ENCODE measurements around the gene HENMT1.
"Not testable (repeated sequence)": the region's sequence is repeated elsewhere in the genome, so short reads cannot be mapped to it uniquely, and the experiment has no call there.

The HENMT1 gene

DNA sequence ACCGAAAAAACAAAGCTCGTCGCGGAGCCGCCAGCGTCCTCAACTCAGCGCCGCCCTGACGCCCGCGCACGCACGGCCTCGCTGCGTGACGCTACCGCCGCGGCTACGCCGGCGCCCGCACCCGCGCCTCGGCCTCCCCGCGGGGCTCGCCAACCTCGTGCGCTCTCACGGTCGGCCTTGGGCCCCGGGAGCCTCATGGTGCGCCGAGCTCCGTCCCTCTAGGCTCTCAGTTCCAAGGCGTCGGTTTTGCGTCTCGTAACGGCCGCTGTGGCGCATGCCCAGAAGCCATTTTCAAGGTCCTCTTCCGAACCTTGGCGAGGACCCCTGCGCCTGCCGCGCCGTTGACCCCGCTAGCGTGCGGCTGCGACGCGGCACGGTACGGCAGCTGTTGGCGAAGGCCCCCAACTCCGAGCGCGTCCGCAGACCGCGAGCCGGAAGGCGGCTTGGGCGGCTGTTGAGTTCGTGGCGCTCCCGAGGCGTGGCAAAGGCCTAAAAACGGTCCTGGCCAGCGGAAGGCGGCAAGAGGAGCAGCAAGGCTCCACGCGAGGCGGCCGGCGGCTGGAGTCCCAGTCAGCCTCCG lies at the start of gene HENMT1:
HENMT1 (minus strand) TSS at position 64 of the 580 bp plus-strand sequence. CDS start 1,209 bp downstream, outside the sequence.
- DNase-seq: no peak

DNA sequence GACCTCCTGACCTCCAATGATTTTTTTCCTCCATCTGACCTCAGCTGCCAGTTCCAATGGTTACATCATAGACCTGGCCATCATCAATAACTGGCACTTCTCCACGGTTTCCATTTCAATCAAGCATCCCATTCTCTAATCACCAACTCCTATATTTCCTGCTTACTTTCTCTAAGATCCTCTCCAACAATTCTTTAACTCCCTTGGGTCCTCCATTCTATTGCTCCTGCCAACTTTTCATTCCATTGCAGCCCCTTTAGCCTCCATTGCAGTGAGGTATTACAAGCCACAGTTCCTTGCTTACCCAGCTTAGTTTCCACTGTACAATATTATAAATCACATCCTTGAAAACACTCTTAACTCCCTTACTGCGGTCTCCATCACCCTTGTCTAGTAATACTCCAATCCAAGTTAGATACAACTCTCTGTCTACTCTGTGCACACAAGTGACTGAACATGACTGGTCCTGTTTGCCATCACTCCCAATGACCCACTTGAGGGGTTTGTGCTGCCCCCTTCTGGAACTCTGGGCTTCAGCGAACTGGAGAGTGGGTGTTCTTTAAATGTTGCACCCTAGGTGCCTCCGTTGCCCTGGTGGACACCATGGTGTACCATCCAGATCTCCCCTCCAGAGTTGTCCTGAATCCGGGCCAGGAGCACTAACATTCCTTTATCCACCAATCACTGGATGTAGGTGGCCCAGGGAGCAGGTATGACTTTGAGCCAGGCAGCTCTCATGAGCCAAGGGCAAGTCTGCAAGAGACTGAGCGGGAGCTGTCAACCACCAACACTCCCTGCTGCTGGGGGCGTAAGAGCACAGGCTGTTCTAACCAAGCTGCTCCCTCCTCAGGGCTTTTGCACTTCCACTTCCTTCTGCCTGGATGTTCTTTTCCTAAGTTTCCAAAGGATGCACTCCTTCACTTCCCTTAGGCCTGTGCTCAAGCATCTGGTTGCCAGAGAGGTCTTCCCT lies 48.1 kb upstream of the HENMT1 start:
- no peak for DNase-seq

DNA sequence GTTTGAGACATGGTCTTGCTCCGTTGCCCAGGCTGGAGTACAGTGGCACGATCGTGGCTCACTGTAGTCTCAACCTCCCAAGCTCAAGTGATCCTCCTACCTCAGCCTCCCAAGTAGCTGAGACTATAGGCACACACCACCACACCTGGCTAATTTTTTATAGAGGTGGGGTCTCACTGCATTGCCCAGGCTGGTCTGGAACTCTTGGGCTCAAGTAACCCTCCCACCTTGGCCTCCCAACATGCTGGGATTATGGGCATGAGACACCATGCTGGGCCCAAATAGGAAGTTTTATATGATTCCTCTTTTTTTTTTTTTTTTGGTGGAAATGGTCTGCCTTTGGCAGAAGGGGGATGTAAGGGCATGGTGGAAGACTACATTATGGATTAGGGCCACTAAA lies 45.8 kb upstream of the HENMT1 start:
- no peak for DNase-seq

DNA sequence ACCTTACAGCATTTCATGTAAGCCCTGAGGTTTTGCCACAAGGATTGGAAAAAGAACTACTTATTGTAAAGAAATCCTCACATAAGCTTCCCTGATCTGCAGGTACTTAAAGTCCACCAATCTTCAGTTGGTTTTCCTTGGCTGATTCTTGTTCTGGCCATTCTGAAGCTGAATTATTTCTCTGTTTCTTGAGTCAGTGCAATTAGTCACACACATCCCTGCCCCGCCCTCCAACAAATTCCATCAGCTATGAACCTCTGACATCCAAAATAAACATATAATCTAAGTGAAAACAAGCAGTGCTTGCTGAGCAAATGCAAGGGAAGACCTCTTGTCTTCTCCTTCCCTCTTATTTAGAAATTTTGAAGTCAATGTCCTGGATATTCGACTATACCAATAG lies 43.6 kb upstream of the HENMT1 start:
- no peak for DNase-seq

DNA sequence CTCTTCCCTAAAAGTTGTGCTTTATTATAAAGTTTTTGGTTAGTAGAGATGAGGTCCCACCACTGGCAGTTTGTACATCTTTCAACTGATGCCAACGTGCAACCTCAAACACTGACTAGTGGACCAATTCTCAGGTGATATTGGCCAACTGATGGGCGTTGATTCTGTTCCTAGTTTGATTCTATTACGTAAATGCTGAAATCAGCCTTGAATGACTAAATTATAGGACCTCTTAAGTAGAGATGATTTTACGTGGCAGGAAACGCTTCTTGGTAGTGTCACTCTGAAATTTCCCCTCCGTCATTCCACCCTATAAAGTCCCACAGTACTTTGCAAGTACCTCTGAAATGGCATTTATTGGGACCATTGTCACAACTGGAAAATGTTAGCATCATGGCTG lies 43.0 kb upstream of the HENMT1 start:
- no peak for DNase-seq

DNA sequence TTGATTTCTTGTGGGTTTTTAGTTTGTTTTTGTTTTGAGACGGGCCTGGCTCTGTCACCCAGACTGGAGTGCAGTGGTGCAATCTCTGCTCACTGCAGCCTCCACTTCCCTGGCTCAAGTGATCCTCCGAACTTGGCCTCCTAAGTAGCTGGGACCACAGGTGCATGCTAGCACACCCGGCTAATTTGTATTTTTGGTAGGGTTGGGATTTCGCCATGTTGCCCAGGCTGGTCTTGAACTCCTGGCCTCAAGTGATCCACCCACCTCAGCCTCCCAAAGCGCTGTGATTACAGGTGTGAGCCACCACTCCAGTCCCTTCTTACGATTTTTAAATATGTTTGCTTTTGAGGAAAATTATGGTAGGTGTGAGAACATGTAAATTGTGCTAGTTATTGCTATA lies 41.2 kb upstream of the HENMT1 start:
- not testable (repeated sequence) for DNase-seq

DNA sequence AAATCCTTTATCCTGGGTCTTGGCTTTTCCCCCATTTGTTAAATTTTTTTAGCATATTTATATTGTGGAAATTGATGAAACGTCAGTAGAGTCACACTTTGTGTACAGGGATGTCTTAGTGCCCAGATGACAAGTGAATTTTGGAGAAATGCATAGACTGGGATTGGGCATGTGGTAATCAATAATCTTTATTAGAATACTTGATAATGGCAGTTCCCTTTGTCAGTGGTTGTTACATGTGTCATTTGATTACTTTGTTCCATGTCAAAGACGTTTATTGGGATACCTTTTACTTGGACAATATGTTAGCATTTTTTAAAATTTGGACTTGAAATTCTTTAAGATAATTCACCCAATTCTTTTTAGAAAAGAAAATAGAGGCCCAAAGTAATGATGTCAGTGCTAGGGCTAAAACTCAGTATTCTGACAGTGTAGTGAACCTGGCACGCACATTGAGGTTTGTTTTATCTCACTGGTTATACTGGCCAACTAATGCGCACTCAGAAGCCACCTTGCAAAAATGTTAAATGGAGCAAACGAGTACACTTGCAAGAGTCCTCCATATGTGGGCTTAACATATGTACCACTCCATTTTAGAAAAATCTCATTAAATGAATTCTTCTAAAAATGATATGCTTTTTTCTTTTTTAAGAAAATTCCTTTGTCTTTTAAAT lies 40.4 kb upstream of the HENMT1 start:
- no peak for DNase-seq

DNA sequence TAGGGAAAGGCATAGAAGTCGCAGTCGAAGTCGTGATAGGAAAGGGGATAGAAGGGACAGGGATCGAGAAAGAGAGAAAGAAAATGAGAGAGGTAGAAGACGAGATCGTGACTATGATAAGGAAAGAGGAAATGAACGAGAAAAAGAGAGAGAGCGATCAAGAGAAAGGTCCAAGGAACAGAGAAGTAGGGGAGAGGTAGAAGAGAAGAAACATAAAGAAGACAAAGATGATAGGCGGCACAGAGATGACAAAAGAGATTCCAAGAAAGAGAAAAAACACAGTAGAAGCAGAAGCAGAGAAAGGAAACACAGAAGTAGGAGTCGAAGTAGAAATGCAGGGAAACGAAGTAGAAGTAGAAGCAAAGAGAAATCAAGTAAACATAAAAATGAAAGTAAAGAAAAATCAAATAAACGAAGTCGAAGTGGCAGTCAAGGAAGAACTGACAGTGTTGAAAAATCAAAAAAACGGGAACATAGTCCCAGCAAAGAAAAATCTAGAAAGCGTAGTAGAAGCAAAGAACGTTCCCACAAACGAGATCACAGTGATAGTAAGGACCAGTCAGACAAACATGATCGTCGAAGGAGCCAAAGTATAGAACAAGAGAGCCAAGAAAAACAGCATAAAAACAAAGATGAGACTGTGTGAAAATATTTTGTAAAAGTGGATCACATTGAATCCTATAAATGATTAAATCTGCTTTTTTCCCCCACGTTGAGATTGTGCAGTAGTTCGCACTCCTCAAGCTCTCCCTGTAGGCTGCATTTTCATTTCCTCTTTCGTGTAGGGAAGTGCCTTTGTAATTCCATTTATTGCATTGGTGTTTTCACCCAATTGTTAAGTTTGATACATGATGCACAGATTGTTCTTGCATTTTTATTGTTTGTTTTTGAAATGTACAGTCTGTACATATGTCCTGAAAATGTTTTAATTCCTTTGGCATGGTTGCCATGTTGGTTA lies 38.8 kb upstream of the HENMT1 start:
- DNase-seq: no peak

DNA sequence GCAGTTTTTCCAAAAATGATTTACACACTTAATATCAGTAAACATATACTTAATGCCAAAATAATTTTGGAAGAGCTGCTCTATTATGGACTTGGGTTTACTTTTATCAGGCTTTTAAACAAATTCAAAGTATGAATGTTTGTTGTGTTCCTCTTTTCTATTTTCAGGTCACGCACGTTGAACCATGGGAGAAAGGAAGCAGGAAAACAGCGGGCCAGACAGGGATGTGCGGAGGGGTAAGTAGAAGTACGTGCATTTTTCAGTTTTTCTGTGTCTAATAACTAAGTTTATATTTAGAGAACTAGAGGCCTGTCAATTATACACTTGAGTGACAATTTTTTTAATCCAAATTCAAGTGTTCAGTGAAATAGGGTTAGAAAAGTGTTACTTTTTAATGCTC lies 34.6 kb upstream of the HENMT1 start:
- DNase-seq: no peak

DNA sequence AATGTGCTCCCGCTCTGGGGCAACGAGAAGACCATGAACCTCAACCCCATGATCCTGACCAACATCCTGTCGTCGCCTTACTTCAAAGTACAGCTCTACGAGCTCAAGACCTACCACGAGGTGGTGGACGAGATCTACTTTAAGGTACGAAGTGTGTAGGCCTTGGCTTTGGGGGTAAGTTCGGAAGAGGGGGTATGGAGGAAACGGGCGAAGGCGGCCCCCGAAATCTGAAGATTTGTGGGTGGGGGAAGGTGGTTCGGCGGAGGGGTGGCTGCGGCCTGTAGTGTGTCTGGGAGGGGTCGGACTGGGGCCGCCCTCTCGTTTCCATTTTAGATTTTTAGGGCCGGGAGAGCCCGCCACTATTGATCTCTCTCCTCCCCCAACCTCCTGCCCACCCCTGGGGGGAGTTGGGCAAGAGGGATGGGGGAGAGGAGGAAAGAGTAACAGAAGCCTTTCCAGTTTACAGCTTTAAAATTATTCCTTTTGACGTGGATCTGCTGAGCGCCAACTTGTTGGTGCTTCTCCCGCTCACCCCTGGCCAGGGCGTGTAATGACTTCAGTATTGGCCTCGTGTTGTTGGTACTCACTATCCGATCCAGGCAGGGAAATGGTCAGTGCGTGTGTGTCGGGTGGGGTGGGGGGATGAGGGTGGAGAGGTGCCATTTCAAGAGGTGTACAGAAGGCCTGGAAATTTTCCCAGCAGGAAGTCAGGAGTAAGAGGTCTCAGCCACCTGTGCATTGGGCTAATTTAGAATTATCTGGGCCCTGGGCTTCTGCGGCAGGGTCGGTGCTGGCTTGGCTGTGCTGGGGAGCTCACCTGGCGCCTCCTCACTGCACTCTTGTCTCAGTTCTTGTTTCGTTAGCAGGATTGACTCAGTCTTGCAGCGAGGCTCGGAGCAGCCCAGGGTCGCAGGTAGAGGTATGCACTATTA lies 32.1 kb upstream of the HENMT1 start:
- no peak for DNase-seq

DNA sequence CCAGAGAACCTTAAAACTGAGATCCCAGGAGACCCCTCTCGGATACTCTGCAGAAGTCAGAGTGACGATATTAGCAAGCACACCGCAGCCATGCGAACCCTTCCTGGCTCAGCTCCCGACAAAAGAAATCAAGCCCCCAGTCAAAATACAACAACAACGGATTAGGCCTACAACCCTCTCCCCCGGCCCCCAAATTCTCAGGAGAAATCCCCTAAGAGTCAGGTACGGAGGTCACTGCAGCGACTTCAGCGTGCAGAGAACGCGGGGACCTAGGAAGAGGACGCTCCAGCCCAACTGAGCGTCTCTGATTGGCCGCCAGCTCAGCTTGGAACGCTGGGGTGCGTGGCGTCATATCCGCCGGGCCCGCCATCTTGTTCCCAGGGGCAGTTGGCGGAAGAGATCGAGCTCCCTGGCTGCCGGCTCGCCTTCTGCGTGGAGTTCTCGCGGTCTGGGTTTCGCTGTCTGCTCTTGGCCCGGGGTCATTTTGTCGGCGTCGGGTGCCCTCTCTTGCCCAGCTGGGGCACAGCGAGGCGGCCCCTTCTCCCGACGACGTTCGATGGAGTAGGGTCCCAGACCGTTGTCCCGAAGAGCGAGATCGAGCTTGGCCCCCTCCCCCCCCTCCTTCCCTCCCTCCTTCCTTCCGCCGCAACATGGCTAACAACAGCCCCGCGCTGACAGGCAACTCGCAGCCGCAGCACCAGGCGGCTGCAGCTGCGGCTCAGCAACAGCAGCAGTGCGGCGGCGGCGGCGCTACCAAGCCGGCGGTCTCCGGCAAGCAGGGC lies 31.2 kb upstream of the HENMT1 start, which contains the start of gene PRPF38B:
PRPF38B (plus strand) TSS at position 369 of the 782 bp plus-strand sequence; CDS start at position 651, 282 bp downstream.
- DNase-seq: no peak

DNA sequence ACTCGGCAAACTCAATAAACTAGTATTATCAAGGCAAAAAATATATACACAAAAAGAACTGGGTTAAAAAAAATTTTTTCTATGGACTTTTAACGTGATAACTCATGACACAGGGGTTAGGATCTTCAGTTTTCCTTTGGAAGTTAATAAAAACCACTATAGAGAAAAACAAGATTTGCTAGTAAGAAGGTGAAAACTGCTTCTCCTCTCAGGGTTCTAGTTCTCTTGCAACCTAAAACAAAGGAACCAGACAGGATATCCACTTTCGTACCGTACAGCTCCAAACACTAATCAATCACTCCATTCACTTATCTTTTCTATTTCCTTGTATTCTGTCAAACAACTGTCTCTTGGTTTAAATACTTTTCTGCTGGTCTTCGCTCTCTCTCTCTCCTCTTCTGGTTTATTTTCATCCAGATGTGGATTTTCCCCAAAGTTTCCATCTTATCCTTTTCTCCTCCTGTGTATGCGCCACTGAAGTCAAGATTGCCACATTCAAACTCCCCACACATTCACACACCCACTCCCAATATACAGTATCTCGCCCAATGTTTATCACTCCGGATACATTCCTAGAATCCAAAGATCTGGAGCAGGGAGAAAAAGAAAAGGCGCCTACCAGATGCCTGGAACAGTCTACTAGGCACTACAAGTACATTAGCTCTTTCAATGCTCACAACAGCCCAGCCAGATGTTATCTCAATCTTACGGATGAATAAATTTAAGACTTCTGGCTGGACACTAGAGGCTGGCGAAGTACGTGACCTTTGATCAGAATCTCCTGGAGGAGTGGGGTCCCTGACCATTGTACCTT lies 30.4 kb upstream of the HENMT1 start:
- no peak for DNase-seq

DNA sequence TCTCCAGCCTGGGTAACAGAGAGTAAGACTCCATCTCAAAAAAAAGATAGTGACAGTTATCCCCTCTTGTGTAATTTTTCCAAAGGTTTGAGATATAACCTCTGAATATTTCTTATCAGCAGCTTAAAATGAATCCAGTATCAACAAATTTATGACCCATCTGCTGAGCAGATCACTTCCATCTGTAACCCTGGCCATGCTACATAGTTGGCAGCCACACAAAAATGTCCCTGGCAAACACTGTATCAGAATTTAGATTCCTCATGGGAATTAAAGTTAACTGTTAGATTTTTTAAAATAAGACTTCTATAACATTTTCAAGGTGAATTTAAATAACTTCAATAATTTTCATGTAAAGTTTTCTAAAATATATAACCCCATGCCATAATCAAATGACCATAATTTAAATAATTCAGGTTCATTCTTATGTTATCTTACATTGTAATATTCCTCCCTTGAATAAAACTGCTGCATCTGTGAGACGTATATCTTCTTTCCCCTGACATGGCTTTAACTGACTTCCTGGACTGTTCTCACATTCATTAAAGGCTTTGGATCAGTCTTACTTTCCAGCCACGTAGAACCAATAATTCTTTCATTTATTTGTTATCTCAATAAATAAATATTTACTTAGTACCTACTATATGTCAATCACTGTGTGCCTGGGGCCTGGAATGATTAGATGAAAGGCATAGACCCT lies 25.9 kb upstream of the HENMT1 start:
- no peak for DNase-seq

DNA sequence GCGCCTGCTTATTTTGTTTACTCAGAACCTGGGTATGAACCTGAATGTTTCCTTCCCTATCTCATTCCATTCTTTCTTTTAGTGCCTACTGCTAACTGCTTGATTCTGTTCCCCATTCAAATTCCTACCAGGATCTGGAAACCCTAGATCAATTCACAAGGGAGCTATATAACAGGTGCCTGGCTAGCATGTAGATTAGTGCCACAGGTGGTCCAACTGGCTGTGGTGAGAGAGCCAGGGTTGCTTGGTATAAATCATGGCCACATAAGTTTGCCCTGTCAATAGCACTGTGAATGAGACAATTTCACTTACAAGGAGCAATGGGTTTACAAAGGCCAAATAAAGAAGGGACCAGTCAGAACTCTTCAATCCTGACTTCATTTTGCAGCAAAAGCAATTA lies 24.6 kb upstream of the HENMT1 start:
- no peak for DNase-seq

DNA sequence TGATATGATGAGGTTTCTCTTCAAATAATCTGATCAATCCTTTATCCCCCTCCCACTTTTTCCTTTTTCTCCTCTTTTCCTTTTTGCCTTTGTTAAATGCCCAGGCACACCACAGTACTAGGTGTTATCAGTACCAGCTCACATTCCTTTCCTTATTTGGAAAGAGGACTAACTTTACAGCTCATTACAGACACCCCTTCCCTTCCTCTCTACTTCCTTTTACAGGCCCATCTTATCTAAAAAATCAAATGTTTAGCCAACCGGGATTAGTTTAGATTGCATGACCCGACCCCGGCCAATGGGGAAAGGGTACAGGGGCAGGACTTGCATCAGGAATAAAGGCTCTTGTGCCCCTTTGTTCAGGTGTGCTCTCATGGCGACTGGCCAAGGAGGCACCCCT lies 20.8 kb upstream of the HENMT1 start:
- not testable (repeated sequence) for DNase-seq

DNA sequence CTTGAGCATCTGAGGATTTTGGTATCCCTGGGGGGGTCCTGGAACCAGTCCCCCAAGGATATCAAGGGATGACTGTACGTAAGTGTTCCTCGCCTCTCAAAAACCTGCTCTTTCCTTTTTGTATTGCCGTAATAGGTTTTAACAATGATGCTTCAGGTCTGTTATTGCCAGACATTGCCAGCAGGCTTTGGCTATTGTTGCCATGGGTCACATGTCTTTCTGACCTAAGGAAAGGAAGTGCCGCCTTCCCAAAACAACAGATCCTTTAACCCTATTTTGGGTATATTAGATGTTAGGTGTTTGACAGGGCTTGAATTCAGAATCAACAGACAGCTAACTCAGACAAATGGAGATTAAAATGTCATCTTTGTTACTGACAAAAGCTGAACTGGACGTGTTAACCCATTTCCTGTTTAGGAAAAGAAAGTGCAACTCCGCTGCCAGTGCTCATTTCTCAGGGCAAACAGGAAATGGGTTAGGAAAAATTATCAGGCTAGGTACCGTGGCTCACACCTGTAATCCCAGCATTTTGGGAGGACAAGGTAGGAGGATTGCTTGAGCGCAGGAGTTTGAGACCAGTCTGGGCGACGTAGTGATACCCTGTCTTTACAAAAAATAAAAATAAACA lies 18.8 kb upstream of the HENMT1 start:
- DNase-seq: no peak

DNA sequence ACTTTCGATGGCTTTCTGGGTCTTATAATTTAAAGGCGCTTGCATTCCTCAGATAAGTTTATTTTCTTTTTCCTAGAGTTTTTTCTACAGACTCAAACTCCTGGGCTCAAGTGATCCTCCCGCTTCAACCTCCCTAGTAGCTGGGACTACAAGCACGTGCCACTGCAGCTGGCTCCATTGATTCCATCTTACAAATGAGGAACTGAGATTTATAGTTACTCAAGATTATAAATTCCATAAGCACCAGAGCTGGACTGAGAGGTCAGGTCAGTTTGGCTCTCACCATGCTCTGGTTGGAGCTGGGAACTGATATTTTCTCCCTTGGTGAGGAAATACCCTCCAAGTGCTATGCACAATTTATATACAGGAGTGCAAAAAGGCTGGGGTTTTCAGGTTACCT lies 17.8 kb upstream of the HENMT1 start:
- DNase-seq: no peak

DNA sequence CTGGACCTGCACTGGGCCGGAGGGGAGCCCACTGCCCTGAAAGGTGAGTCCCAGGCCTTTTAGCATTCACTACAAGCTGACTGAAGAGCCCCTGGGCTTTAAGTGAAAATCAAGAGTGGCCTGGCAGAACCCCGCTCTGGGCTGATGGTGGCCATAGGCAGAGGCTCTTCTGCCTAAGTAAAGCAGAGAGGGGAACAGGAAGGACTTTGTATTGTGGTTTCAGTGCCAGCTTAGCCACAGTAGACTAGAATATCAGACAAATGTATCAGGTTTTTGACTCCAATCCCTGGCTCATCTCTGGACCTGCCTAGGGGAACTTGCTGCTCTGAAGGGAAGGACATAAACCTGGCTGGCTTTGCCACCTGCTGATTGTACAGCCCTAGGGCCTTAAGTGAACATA lies 10.2 kb upstream of the HENMT1 start:
- DNase-seq: no peak

All from NCI-H2081 treated with DMSO at 0.1 percent for 48 hours (cell line).